Measurements from ENCODE around the gene CTXND1. TPM values are rescaled to one million over a fixed set of nuclear protein-coding genes. Genes with fewer than 3 reads are reported as not detected.

The CTXND1 gene
- total and polyA plus RNA-seq, 4 donors: 0.05 to 0.21 TPM; not detected in 2

- Histone ChIP-seq H3K36me3 (ENCODE audit: control insufficient read depth in 1 of 2, insufficient read depth in 2 of 2, low read length in 1 of 2) (no peaks in the 10 kb centered on the region), H3K27ac (ENCODE audit: low read depth in 1 of 2, low read length in 2 of 2) (peak overlapping the region; percentile 59 to 82), H3K9me3 (ENCODE audit: control insufficient read depth, low read length) (no peaks in the 10 kb centered on the region), H3K27me3 (ENCODE audit: control insufficient read depth in 1 of 2, insufficient read depth in 2 of 2, low read length in 1 of 2) (no peaks in the 10 kb centered on the region), H3K4me1 (ENCODE audit: control insufficient read depth in 1 of 2, insufficient read depth in 2 of 2, low read length in 2 of 2) (peaks cover 5 to 10% of the 10 kb centered on the region in 2 donors), H3K4me3 (ENCODE audit: low read length in 2 of 2) (no peak overlapping the region)
- no peak for DNase-seq
- WGBS, 2 donors: 58 to 61% methylated on average over 17 of the region's 17 CpGs
- peak; percentile 34 for ATAC-seq (ENCODE audit: low FRiP score)
- intact Hi-C loops (cut with DNase I): loop anchor here (1.0 to 10.0 kb wide), 3 partner anchors 26 to 284 kb away; partner anchors contain the start of gene MTHFS (in 1 of the 2)
Measured at GRCh38 chr15:80179025-80179759, 72.8 kb downstream of the CTXND1 start.

DNA sequence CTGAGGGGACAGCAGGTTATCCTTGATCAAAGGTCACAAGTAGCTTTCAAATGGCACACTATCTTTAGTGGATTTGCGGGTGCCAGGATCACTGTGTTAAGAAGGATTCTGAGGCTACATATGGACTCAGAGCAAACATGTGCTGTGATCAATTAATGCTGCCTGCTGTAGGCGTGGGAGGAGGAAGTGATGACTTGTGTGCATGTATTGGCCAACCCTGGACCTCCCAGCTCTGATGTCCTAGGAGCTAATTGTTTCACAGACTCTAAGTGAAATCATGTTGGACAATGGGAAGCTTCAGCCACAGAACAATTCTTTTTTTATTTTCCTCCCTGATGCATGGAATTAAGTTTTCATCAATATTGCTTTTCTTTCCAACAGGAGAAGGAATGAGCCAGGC, 74.9 kb downstream of the CTXND1 start:
- no peak overlapping the region for H3K4me3 ChIP-seq (ENCODE audit: low read length in 2 of 2)
- no peak overlapping the region for H3K27ac ChIP-seq (ENCODE audit: low read depth in 1 of 2, low read length in 2 of 2)
- ATAC-seq (ENCODE audit: low FRiP score) (no peak), DNase-seq (no peak)
- no peaks in the 10 kb centered on the region for H3K27me3 ChIP-seq (ENCODE audit: control insufficient read depth in 1 of 2, insufficient read depth in 2 of 2, low read length in 1 of 2)
- no peaks in the 10 kb centered on the region for H3K9me3 ChIP-seq (ENCODE audit: control insufficient read depth, low read length)
- no peaks in the 10 kb centered on the region for H3K36me3 ChIP-seq (ENCODE audit: control insufficient read depth in 1 of 2, insufficient read depth in 2 of 2, low read length in 1 of 2)
- H3K4me1 ChIP-seq (ENCODE audit: control insufficient read depth in 1 of 2, insufficient read depth in 2 of 2, low read length in 2 of 2): peaks cover 2 to 11% of the 10 kb centered on the region in 2 donors
- WGBS, 2 donors: 96% methylated on average over 2 of the region's 2 CpGs
- intact Hi-C loops (cut with DNase I): loop anchor here (10.0 kb wide), 2 partner anchors 252 to 282 kb away; partner anchors contain the start of gene MTHFS (in 1 of the 2)

- Histone ChIP-seq H3K27ac (ENCODE audit: low read depth in 1 of 2, low read length in 2 of 2) (no peak overlapping the region), H3K4me1 (ENCODE audit: control insufficient read depth in 1 of 2, insufficient read depth in 2 of 2, low read length in 2 of 2) (peaks cover 2 to 11% of the 10 kb centered on the region in 2 donors), H3K36me3 (ENCODE audit: control insufficient read depth in 1 of 2, insufficient read depth in 2 of 2, low read length in 1 of 2) (no peaks in the 10 kb centered on the region), H3K9me3 (ENCODE audit: control insufficient read depth, low read length) (no peaks in the 10 kb centered on the region), H3K27me3 (ENCODE audit: control insufficient read depth in 1 of 2, insufficient read depth in 2 of 2, low read length in 1 of 2) (no peaks in the 10 kb centered on the region), H3K4me3 (ENCODE audit: low read length in 2 of 2) (no peak overlapping the region)
- intact Hi-C loops (cut with DNase I): loop anchor here (10.0 kb wide), 2 partner anchors 252 to 282 kb away; partner anchors contain the start of gene MTHFS (in 1 of the 2)
- ATAC-seq (ENCODE audit: low FRiP score): no peak
- no peak for DNase-seq
- 66 to 88% methylated on average over 6 of the region's 6 CpGs for WGBS, 2 donors
Measured at GRCh38 chr15:80176443-80176842, 75.6 kb downstream of the CTXND1 start.

GRCh38 chr15:80175436-80175835, 76.6 kb downstream of the CTXND1 start:
- H3K27ac ChIP-seq (ENCODE audit: low read depth in 1 of 2, low read length in 2 of 2): peak overlapping the region in 1 of 2 donors; percentile 95
- DNase-seq (no peak), ATAC-seq (ENCODE audit: low FRiP score) (no peak)
- H3K36me3 ChIP-seq (ENCODE audit: control insufficient read depth in 1 of 2, insufficient read depth in 2 of 2, low read length in 1 of 2): no peaks in the 10 kb centered on the region
- intact Hi-C loops (cut with DNase I): loop anchor here (10.0 kb wide), 2 partner anchors 251 to 281 kb away; partner anchors contain the start of gene MTHFS (in 1 of the 2)
- H3K9me3 ChIP-seq (ENCODE audit: control insufficient read depth, low read length): no peaks in the 10 kb centered on the region
- H3K27me3 ChIP-seq (ENCODE audit: control insufficient read depth in 1 of 2, insufficient read depth in 2 of 2, low read length in 1 of 2): no peaks in the 10 kb centered on the region
- WGBS, 2 donors: 96 to 97% methylated on average over 9 of the region's 9 CpGs
- H3K4me1 ChIP-seq (ENCODE audit: control insufficient read depth in 1 of 2, insufficient read depth in 2 of 2, low read length in 2 of 2): peaks cover 2 to 11% of the 10 kb centered on the region in 2 donors
- H3K4me3 ChIP-seq (ENCODE audit: low read length in 2 of 2): no peak overlapping the region

DNA sequence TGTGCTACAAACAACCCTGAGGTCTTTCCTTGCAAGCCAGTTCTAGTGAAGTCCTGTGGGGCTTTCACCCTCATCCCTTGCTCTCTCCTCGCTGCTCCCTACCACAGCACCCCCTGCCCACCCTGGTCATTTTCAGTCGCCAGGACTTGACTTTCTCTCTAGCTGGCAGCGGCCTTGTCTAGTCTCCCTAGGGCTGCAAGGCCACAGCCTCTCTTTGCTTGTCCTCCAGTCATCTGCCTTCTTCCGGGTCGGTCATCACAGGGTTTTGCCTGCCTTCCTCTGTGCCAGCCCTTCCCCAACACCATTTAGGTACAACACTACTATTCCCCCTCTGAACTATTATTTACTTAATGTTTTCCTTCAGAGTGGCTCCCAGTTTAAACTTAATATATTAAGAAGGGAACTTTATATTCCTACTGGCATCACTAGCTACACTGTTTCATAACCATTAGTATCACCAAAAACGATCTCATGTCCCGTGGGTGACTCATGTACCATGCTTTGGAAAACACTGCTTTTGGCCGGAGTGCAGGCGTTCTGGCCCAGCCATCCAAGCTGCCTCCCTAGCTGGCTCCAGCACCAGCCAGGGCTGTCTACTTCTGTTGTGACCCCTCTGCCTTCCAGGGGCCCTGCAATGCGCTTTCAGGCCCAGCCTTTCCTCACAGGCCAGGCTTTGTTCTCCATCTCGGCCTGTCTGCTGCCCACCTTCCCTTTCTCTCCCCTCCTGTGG, 77.8 kb downstream of the CTXND1 start:
- intact Hi-C loops (cut with DNase I): loop anchor here (10.0 kb wide), 2 partner anchors 249 to 279 kb away; partner anchors contain the start of gene MTHFS (in 1 of the 2)
- peaks cover 2 to 7% of the 10 kb centered on the region in 2 donors for H3K4me1 ChIP-seq (ENCODE audit: control insufficient read depth in 1 of 2, insufficient read depth in 2 of 2, low read length in 2 of 2)
- no peaks in the 10 kb centered on the region for H3K36me3 ChIP-seq (ENCODE audit: control insufficient read depth in 1 of 2, insufficient read depth in 2 of 2, low read length in 1 of 2)
- 8 to 13% methylated on average over 11 of the region's 11 CpGs for WGBS, 2 donors
- ATAC-seq (ENCODE audit: low FRiP score): peak; percentile 89
- H3K9me3 ChIP-seq (ENCODE audit: control insufficient read depth, low read length): no peaks in the 10 kb centered on the region
- H3K4me3 ChIP-seq (ENCODE audit: low read length in 2 of 2): no peak overlapping the region
- no peaks in the 10 kb centered on the region for H3K27me3 ChIP-seq (ENCODE audit: control insufficient read depth in 1 of 2, insufficient read depth in 2 of 2, low read length in 1 of 2)
- peak overlapping the region; percentile 70 to 98 for H3K27ac ChIP-seq (ENCODE audit: low read depth in 1 of 2, low read length in 2 of 2)
- peak; percentile 86 to 89 for DNase-seq

GRCh38 chr15:80173022-80173759, 78.8 kb downstream of the CTXND1 start:
- intact Hi-C loops (cut with DNase I): loop anchor here (2.0 to 10.0 kb wide), 3 partner anchors 20 to 278 kb away; partner anchors contain the start of genes FAH (in 1 of the 2) and MTHFS (in 1 of the 2)
- DNase-seq (peak in 1 of 2 donors; percentile 73), ATAC-seq (ENCODE audit: low FRiP score) (peak; percentile 75)
- Histone ChIP-seq H3K36me3 (ENCODE audit: control insufficient read depth in 1 of 2, insufficient read depth in 2 of 2, low read length in 1 of 2) (peaks cover 0 to 2% of the 10 kb centered on the region in 2 donors), H3K4me1 (ENCODE audit: control insufficient read depth in 1 of 2, insufficient read depth in 2 of 2, low read length in 2 of 2) (peaks cover 2 to 7% of the 10 kb centered on the region in 2 donors), H3K27ac (ENCODE audit: low read depth in 1 of 2, low read length in 2 of 2) (peak overlapping the region; percentile 8 to 98), H3K27me3 (ENCODE audit: control insufficient read depth in 1 of 2, insufficient read depth in 2 of 2, low read length in 1 of 2) (no peaks in the 10 kb centered on the region), H3K4me3 (ENCODE audit: low read length in 2 of 2) (no peak overlapping the region), H3K9me3 (ENCODE audit: control insufficient read depth, low read length) (no peaks in the 10 kb centered on the region)
- WGBS, 2 donors: 53 to 58% methylated on average over 10 of the region's 10 CpGs

DNA sequence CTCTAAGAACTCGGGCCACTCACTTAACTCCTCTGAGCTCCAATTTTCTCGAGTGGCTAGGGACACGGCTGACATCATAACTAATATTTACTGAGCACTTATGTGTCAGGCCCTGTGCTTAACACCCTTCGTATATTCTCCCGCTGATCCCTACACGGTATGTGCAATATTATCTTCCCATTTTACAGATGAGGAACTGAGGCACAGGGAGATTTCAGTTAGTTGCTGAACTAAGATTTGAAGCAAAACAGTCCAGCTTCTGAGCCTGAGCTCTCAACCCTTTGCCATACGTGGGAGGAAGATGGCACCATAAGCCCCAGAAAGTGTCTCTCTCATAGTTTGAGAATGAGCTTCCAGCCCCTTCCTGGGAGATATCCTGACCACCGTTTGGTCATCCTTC, 79.6 kb downstream of the CTXND1 start:
- H3K27me3 ChIP-seq (ENCODE audit: control insufficient read depth in 1 of 2, insufficient read depth in 2 of 2, low read length in 1 of 2): no peaks in the 10 kb centered on the region
- H3K36me3 ChIP-seq (ENCODE audit: control insufficient read depth in 1 of 2, insufficient read depth in 2 of 2, low read length in 1 of 2): peaks cover 0 to 2% of the 10 kb centered on the region in 2 donors
- peaks cover 2 to 7% of the 10 kb centered on the region in 2 donors for H3K4me1 ChIP-seq (ENCODE audit: control insufficient read depth in 1 of 2, insufficient read depth in 2 of 2, low read length in 2 of 2)
- ATAC-seq (ENCODE audit: low FRiP score) (no peak), DNase-seq (no peak)
- no peak overlapping the region for H3K4me3 ChIP-seq (ENCODE audit: low read length in 2 of 2)
- WGBS, 2 donors: 87 to 90% methylated on average over 8 of the region's 8 CpGs
- peak overlapping the region in 1 of 2 donors; percentile 98 for H3K27ac ChIP-seq (ENCODE audit: low read depth in 1 of 2, low read length in 2 of 2)
- intact Hi-C loops (cut with DNase I): loop anchor here (2.0 to 10.0 kb wide), 3 partner anchors 20 to 278 kb away; partner anchors contain the start of genes FAH (in 1 of the 2) and MTHFS (in 1 of the 2)
- H3K9me3 ChIP-seq (ENCODE audit: control insufficient read depth, low read length): no peaks in the 10 kb centered on the region

DNA sequence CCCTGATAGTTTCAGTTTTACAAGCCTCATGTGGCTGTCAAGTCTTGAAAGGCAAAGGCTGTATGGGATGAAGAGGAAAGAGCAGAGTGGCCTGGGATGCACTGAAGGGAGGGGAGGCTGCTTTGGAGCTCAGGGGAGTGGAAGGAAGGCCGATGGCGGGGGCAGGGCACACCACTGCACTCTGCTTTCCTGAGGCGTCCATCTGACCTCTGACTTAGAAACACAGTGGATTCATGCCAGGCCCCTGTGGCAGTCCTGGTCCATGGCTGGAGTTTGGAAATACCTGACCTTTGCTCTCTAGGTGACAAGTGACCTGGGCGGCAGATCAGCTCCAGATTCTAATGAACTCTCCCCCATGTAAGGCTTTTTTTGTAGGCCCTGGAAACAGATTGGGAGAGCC, 80.2 kb downstream of the CTXND1 start:
- 86 to 98% methylated on average over 4 of the region's 4 CpGs for WGBS, 2 donors
- ATAC-seq (ENCODE audit: low FRiP score) (no peak), DNase-seq (no peak)
- no peaks in the 10 kb centered on the region for H3K27me3 ChIP-seq (ENCODE audit: control insufficient read depth in 1 of 2, insufficient read depth in 2 of 2, low read length in 1 of 2)
- no peak overlapping the region for H3K27ac ChIP-seq (ENCODE audit: low read depth in 1 of 2, low read length in 2 of 2)
- H3K36me3 ChIP-seq (ENCODE audit: control insufficient read depth in 1 of 2, insufficient read depth in 2 of 2, low read length in 1 of 2): peaks cover 0 to 2% of the 10 kb centered on the region in 2 donors
- no peak overlapping the region for H3K4me3 ChIP-seq (ENCODE audit: low read length in 2 of 2)
- intact Hi-C loops (cut with DNase I): loop anchor here (2.0 to 10.0 kb wide), 3 partner anchors 19 to 277 kb away; partner anchors contain the start of genes FAH (in 1 of the 2) and MTHFS (in 1 of the 2)
- no peaks in the 10 kb centered on the region for H3K9me3 ChIP-seq (ENCODE audit: control insufficient read depth, low read length)
- H3K4me1 ChIP-seq (ENCODE audit: control insufficient read depth in 1 of 2, insufficient read depth in 2 of 2, low read length in 2 of 2): peaks cover 2 to 7% of the 10 kb centered on the region in 2 donors

Measured in aorta (tissue), 5 donors.